ENCODE measurements around the gene KIRREL1.

DNA sequence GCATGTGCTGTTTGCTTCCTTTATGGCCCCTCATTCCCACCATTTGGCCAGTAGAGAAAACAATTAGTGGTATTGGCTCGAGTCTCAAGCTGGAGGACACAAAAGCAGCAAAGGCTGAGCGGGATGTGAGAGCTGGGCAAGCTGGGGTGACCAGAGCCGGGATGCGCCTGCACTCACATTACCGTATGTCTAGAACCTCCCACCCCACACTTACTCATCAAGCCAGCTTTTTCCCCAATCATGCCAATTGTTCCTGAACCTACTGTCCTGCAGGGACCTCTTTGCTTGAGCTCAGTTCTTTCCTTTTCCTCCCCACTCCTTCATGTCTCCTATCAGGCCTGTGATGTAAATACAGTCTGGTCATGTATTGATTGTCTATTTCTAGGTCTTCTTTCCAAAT is 45.9 kb downstream of the KIRREL1 start:
- no peak for TF ChIP-seq CTCF (IDR thresholded peaks at IDR 0.05)
- no peak for TF ChIP-seq POLR2AphosphoS5 (IDR thresholded peaks at IDR 0.05)
- no peak for TF ChIP-seq POLR2A (IDR thresholded peaks at IDR 0.05; ENCODE audit: low read depth)

Measured in esophagus muscularis mucosa (tissue), 3 donors.